Fibroblast of peridontal ligament (primary cell): ENCODE results near the gene ADCYAP1.
"Not testable (repeated sequence)": the region's sequence is repeated elsewhere in the genome, so short reads cannot be mapped to it uniquely, and the experiment has no call there.

ENCODE experiments used
- DNase-seq: peaks from one replicate; pipeline ENCODE4 v3.0.0-alpha.2; 2010; ENCODE audit errors: extremely low read depth

The ADCYAP1 gene

DNA sequence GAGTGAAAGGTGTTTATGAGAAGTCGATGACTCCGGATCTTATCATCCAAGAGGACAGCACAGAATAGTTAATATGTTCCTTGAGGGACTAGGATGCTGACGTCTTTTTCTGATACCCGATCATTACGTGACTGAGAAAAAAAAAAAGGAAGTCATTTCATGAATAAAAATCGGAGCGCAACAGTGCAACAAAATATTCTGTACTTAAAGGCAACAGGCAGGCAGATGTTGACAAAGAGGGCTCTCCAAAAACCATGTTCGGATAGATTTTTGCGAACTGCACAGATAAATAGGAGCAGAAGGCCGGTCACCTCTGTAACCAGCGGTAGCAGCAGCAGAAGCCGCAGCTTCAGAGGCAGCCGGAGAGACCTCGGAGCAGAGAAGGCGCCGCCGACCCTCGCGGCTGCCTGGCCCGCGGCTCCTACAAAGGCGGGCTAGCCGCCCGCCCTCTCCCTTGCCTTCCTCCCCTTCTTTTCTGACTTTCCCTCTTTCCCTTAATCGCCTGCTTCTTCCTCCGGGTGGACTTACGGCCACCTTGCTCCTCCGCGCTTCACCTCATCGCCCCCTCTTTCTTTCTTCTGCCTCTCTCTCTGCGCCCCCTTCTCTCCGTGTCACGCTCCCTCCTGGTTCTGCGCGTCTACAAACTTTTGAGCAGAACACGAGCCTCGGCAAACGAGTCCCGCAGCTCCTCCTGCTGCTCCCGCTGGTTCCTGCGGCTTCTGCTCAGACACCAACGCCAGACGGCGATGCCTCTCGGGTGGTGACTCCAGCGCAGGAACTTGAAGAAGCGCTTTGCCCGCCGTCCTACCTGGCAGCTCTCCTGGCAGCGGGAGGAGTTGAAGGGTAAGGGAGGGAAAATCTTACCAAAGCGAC is at the start of gene ADCYAP1:
Gene ADCYAP1, plus strand, starts transcription at position 654 of the 873 bp plus-strand sequence. CDS start 516 bp downstream, outside the sequence.
- no peak for DNase-seq

DNA sequence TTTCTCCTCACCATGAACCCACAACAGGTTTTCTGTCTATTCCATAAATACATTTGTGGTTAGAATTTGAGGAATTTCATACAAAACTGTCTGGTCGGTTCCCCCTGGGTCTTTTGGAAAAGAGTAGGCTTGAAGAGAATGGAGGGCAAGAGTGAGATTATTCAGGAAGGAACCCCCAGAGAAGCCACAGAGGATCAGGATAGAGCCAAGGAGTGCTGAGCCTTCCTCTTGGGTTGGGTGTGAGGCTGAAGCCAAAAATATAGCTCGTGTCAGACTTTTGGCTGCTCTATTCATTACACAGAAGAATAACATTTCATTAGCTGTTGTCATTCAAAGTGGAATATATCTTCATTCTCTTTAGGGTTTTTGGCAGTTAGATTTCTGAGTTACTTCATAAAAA is 46.7 kb upstream of the ADCYAP1 start:
- no peak for DNase-seq

DNA sequence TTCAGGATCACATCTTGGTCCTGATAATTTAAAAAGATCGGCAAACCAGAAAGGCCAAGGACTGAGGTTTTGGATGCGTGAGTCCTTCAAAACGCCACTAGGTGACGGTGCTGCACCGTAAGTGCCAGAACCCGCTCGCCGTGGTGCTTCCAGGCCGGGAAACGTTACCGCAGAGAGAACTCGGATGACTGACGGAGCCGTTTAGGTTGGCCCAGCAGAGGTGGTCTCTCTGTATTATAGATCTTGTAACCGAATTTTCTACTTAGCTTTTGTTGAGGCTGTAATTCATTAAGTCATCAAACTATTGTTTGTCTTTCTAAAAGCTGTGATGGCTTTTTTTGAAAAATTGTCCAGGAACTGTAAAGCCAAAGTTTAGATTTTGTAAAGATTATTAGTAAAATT is 39.8 kb upstream of the ADCYAP1 start:
- DNase-seq = peak; percentile 75

DNA sequence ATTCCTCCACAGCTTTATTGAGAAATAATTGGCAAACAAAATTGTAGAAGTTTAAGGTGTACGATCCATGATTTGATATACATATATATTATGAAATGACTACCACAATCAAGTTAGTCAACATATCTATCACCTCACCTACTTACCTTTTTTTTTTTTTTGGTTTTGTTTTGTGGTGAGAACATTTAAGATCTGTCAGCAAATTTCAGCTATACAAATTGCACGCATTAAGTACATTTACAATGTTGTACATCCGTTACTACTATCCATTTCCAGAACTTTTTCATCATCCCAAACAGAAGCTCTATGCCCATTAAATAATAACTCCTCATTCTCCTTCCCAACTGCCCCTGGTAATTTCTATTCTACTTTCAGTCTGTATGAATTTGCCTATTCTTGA is 37.4 kb upstream of the ADCYAP1 start:
- DNase-seq = no peak

DNA sequence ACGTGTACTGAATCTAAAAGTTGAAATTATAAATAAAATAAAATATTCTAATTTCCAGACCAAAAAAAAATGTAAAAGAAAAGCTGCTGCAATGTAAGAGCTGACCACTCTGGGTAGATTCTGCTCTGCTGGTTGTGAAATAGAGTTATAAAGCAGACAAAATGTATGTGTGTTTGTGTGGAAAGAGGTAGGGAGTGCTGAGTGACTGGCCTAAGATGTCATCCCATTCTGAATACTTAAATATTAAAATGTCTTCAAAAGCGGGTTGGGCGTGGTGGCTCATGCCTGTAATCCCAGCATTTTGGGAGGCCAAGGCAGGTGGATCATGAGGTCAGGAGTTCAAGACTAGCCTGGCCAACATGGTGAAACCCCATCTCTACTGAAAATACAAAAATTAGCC is 31.2 kb upstream of the ADCYAP1 start:
- not testable (repeated sequence) for DNase-seq

DNA sequence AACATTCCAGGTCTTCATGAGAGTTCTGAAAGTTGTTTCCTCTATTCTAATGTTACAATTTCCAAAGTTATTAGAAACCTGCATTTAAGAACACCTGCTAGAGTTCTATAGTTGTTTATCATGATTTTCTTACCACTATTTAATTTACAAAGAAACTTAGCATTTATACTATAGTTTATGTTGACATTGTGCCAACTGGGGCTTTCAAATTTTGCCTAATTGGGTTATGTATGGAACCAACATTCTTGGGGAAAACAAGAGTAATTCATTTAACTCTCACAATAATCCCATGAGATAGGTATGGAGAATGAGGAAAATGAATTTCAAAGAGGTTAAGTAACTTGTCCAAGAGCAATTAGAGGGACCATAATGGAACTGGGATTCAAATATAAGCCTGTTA is 28.8 kb upstream of the ADCYAP1 start:
- no peak for DNase-seq

DNA sequence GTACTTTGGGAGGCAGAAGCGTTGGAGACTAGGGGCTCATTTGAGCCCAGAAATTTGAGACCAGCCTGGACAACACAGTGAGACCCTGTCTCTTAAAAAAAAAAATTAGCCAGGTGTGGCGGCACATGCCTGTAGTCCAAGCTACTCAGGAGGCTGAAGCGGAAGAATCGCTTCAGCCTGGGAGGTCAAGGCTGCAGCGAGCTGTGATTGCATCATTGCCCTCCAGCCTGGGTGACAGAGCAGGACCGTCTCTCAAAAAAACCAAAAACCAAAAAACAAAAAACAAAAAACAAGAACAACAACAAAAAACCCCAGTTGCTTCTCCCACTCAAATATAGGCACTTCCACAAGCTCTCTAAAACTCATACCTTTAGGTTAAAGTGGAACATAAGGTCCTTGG is 27.4 kb upstream of the ADCYAP1 start:
- DNase-seq = no peak

DNA sequence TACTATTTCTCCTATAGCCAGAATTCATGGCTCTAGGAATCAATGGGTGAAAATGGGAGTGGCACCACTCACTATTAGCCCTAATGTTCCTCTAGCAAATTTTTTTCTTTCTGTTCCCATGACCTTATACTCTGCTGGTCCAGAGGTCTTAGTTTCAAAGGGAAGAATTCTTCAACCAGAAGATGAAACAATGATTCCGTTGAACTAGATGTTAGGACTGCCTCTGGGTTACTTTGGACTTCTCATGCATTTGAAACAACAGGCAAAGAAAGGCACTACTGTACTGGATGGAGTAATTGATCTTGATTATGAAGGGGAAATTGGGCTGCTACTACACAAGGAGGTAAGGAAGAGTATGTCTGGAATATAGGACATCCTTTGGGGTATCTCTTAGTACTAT is 18.6 kb upstream of the ADCYAP1 start:
- no peak for DNase-seq

DNA sequence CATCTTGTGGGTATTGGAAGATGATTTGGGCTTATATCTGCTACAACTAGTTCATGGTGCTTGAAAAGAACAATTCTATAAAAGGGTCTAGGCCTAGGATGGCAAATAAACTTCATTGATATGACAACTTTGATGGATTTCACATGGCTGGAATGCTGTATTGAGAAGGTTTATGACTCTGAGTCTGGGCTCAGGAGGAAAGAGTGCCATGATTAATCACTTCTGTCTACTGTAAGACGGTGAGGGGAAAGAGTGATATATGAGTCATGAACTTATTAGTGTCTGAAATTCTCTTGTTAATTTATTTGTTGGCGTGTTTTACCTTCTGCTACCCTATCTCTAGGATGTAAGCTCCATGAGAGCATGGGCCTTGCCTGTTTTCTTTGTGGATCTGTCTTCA is 17.0 kb upstream of the ADCYAP1 start:
- DNase-seq = no peak

DNA sequence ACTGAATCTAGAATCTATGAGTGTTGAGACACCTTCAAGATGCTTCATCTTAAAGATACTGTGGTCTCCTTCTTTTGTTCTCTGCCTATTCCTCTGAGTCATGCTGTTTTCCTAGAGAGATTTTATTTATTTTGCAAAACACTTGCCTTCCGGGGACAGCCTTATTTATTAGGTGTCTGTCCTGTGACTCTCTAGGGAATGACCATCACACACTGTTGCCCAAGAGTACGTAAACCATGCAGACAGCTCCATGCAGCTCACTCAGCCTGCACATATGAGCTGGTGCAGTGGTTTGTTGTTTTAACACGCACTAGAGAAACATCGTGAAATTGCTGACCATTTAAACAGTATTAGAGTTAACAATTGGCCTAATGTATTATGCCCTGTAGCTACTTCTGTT is 12.4 kb upstream of the ADCYAP1 start:
- no peak for DNase-seq

DNA sequence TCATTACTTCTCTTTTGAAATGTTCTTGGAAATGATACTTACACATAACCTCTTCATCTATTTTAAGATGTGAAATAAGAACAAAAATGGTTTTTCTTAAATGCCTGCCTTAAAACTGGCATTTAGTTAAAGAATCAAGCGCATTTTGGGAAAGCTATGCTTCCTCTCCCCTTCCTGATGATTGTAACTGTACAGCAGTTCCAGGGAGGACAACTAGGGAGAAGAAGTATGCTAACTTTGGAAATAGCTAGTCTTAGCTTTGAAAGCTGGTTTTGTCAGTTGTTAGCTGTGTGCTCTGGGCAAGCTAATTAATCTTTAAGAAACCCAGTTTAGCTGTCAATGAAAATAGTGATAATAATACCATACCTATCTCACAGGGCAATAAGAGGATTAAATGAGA is 8.4 kb upstream of the ADCYAP1 start:
- DNase-seq = no peak

DNA sequence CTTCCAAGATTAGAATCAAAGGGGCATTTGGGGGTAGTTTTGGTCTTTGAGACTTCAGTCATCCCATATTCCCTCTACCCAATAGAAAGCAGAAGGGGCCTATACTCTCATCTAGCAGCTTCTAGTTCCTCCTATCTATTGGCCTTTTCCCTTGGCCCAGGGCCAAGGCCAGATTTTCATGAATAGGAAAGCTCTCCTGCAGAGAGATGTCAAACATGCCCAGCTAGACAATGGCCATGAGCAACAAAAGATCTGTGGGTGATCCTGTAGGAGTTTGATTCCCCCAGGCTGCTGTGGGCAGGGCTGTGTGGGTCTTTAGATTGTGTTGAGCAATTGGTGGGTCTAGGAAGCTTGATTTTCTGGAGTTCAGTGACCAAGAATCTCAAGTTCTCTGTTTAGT is 2.9 kb upstream of the ADCYAP1 start:
- no peak for DNase-seq

DNA sequence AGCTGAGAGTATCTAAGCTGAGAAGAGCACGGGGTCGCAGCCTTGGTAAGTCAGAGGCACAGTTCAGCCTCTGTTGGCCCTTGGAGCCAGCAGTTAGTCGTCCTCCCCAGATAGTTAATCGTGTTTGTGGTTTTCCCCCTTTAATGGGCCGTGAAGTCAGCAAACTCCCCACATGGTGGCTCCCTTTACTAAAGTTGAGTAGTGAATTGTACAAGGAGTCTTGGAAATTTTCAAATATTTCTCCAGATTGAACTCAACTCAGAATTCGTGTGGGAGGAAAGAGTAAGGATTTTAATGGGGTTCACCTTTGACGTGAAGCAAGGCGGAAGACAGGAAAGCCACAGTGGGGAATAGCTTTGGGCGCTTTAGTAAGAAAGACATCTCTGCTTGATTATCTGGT is 2.4 kb upstream of the ADCYAP1 start:
- DNase-seq = no peak

DNA sequence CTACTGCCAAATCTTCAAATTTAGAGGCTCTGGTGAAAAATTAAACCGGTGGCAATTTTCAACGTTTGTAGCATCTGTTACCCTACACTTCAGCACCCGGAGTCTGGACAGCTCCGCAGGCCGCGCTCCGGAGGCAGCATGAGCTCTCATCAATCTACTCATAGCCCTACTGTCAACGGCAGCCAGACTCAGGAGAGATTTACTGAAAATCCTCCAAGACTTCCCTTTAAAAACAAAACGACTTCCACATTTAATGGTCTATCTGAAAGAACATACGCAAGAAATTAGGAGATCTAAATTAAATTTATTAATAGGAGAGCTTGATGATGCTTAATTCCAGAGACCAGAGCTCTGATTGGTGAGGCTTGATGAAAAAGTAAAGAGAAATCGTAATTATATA is 970 bp upstream of the ADCYAP1 start:
- peak; percentile 24 for DNase-seq

DNA sequence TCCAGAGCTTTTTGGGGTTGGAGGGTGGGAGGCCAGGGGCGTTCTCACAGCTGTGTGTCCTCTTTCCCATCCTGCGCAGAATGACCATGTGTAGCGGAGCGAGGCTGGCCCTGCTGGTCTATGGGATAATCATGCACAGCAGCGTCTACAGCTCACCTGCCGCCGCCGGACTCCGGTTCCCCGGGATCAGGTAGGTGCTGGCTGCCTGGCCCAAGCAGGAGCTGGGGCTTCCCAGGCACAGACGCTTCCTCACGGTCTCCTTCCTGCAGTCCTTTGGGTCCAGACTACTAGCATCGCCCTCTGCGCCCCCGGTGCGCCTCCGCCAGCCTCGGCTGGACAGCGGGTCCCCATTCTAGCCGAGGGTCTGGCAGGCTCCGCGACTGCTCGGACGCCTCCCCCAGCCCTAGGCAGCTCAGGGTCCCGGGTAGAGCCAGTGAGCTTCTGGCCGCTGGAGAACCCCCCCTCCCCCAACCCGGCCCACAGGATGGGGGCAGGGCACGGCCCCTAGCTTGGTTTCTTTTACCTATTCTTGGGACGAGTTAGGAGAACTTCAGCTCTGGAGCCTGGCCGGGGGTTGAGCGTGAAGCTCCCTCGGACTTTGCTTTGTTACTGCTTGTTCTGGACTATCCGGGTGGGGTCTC is 756 bp downstream of the ADCYAP1 start:
- no peak for DNase-seq

DNA sequence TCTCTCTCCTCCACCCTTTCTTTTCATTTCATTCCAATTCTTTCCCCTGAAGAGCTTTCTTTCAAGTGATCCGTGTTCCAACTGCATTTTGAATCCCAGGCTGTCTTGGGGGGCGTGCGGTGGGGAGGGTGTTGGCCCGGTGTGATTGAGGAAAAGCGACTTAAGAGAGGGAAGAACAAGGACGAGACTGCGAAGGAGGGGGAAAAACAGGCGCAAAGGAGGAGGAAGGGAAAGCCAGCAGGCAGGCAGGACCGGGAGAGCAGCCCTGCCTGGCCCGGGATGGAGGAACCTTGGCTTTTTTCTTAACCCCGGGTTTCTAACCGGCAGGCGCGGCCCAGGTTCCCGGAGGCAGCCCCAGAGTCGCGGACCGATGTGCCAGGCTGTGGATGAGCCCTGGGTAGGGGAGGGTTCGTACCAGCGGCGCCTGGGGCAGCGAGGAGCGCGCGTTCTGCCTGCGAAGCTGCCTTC is 1.3 kb downstream of the ADCYAP1 start:
- no peak for DNase-seq

DNA sequence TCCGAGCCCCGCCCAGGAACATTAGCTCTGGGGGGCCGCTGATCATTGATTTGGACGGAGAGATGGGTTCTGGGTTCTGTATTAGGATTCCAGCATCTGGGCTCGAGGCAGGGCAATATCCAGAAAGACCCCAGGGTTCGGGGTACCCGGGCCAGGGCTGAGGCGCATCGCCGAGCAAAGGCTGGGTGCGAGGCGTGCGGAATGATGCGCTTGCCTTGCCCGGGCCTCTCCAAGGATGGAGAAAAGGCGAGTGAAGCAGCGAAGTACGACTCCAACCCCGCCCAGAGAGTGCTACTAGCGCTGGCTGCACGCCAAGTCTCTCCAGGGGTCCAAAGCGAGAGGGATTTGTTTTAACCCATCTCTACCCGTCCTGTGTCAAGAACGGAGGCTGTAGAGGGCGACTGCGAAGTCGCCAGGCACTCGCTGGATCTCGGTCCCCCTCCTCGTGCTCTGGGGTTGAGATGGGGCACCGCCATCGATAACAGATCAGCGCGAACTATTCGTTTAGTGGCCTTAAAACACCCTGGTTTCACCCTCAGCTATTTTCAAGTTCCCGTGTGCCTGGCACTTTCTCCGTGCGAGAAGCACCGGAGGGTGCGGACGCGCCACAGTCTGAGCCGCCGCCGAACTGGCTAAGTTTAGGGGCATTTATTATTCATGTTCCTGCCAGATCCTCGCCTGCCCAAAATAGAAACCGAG is 1.9 kb downstream of the ADCYAP1 start:
- no peak for DNase-seq

DNA sequence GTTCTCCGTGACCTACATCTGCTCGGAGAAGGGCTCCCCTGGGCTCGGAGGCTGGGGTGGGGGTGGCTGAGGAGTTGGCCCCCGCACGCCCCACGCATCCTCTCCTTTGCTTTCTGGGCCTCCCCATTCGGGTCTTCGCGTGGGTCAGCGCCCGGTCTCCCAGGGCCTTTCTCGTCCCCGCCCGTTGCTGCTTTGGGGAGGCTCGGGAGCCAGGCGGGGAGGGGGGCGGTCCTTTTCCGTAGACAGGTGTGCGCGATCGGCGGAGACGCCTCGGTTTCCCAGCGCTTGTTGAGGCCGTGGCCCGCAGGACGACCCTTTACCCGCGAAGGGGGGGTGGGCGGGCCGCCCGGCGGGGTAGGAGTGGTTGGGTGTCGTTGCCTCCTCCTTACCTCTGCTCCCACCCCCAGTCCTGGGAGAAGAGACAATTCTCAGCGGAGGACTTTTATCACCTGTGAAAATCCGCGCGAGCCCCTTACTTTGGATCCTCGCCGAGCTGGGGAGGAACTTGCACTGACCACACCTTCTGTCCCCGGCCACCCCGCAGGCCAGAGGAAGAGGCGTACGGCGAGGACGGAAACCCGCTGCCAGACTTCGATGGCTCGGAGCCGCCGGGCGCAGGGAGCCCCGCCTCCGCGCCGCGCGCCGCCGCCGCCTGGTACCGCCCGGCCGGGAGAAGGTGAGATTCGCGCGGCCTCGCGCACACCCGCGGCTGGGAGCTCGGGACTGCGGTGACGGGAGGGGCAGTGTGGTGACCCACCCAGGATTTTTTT is 2.6 kb downstream of the ADCYAP1 start:
- DNase-seq = no peak

DNA sequence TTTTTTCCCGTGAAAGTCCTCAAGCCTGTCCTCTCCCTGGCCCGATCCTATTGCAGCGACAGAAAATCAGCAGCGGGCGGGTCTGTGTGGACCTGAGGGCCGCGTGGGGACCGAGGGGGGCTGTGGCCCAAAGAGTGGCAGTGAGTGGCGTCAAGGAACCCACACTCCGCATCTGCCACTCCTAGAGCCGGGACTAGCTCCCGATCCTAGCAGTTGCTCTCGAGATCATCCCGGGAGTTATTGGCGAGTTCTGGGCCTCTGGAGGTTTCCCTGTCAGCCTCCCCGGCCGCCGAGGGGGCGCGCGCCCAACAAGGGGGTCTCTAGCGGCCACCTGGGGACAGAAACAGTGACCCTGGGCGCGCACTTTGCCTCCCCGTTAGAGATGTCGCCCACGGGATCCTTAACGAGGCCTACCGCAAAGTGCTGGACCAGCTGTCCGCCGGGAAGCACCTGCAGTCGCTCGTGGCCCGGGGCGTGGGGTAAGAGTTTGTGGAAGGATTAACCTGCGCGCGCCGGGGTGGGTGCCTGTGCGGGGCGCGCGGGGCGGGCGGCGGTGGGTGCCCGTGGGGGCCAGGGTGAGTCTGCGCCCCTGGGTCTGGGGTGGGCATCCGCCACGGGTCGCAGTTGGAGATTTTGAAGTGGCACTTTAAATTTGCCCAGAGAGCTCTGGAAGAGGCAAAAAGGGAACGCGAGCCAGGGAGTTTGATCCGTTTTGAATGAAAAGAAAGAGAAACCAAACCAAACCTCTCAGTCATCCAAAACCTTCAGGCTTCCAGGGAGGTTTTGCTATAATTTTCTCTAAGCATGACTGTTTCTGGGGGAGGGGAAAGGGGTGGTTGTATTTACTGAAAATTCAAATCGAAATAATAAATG is 3.5 kb downstream of the ADCYAP1 start:
- DNase-seq = peak; percentile 24

DNA sequence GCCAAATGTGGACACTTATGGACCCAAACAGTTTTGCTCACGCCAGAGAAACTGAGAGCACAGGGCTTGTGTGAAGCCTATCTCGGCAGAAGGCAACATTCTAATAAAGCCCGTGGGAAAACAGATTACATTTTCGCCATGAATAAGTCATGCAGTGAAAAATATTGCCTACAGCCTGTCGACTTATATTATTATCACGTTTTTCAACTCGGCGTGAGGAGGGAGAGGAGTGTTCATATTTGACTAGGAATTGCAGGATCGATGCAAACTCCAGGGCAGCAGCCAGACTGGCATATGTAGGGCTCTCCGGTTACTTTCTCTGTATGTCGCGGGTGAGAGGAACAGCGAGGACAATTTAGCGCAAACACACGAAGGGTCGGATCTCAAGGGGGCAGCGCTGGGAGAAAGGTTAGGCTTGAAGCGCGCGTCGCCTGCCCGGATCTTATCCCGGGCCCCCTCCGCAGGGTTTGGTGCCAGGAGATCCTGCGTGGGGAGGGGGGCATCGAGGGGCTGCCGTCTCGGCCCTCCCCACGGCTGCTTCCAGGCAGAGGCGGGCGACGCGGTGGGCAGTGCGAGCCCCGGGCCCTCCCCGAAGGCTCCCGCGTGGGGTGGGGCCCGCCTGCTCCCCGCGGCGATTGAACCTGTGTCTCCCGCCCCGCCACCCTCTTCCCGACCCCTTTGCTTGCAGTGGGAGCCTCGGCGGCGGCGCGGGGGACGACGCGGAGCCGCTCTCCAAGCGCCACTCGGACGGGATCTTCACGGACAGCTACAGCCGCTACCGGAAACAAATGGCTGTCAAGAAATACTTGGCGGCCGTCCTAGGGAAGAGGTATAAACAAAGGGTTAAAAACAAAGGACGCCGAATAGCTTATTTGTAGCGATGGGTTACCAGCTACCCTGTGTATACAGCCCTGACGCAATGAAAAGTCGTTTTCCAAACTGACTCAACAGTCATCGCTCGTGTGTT is 4.4 kb downstream of the ADCYAP1 start:
- no peak for DNase-seq
